Epithelial cell of proximal tubule (primary cell): Measurements from ENCODE around the gene COMT. TPM values are rescaled to one million over a fixed set of nuclear protein-coding genes. Genes with fewer than 3 reads are reported as not detected.
"Not testable (repeated sequence)": the region's sequence is repeated elsewhere in the genome, so short reads cannot be mapped to it uniquely, and the experiment has no call there.

Experiments
- DNase-seq: peaks from one replicate; pipeline ENCODE4 v3.0.0-alpha.2; 2011; ENCODE audit warnings: low read depth
- H3K4me3 ChIP-seq: 2 replicates; pipeline ENCODE4 v1.5.1; 2011; ENCODE audit warnings: low read depth, mild to moderate bottlenecking, low read length
- total RNA-seq: library from RNA; depleted of rRNA; stranded (reverse); fragments of >200 nt; gene quantifications from 2 replicates; pipeline ENCODE4 v1.2.3, GENCODE V29; 2015
- TF ChIP-seq, protein P1 (sequence below): conservative IDR thresholded peaks from 2 replicates; pipeline ENCODE4 v1.5.1; 2012; ENCODE audit warnings: low read depth, mild to moderate bottlenecking, low read length

Gene COMT
- total RNA-seq, 1 donor from 2014 or later: 272 TPM

- TF ChIP-seq, protein P1, sequence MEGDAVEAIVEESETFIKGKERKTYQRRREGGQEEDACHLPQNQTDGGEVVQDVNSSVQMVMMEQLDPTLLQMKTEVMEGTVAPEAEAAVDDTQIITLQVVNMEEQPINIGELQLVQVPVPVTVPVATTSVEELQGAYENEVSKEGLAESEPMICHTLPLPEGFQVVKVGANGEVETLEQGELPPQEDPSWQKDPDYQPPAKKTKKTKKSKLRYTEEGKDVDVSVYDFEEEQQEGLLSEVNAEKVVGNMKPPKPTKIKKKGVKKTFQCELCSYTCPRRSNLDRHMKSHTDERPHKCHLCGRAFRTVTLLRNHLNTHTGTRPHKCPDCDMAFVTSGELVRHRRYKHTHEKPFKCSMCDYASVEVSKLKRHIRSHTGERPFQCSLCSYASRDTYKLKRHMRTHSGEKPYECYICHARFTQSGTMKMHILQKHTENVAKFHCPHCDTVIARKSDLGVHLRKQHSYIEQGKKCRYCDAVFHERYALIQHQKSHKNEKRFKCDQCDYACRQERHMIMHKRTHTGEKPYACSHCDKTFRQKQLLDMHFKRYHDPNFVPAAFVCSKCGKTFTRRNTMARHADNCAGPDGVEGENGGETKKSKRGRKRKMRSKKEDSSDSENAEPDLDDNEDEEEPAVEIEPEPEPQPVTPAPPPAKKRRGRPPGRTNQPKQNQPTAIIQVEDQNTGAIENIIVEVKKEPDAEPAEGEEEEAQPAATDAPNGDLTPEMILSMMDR: no peak
- no peak for DNase-seq
- no peak overlapping the region for H3K4me3 ChIP-seq
Observed at GRCh38 chr22:19930551-19931486, 10.8 kb upstream of the COMT start.

- TF ChIP-seq, protein P1: no peak
- no peak for DNase-seq
- no peak overlapping the region for H3K4me3 ChIP-seq
Observed at GRCh38 chr22:19931514-19931913, 10.1 kb upstream of the COMT start.

GRCh38 chr22:19932367-19933206 is 9.0 kb upstream of the COMT start:
- H3K4me3 ChIP-seq: no peak overlapping the region
- TF ChIP-seq, protein P1: no peak
- no peak for DNase-seq

GRCh38 chr22:19933341-19934241 is 8.0 kb upstream of the COMT start:
- no peak overlapping the region for H3K4me3 ChIP-seq
- no peak for DNase-seq
- TF ChIP-seq, protein P1: no peak

DNA sequence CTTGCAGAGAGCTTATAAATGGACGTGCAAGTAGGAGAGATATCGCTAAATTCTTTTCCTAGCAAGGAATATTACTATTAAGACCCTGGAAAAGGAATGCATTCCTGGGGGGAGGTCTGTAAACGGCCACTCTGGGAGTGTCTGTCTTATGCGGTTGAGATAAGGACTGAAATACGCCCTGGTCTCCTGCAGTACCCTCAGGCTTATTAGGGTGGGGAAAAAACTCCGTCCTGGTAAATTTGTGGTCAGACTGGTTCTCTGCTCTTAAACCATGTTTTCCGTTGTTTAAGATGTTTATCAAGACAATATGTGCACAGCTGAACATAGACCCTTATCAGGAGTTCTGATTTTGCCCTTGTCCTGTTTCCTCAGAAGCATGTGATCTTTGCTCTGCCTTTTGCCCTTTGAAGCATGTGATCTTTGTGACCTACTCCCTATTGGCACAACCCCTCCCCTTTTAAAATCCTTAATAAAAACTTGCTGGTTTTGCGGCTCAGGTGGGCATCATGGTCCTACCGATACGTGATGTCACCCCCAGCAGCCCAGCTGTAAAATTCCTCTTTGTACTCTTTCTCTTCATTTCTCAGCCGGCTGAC is 6.4 kb upstream of the COMT start:
- not testable (repeated sequence) for DNase-seq, H3K4me3 ChIP-seq

- TF ChIP-seq, protein P1: no peak
- H3K4me3 ChIP-seq: no peak overlapping the region
- DNase-seq: no peak
Observed at GRCh38 chr22:19936513-19936912, 5.1 kb upstream of the COMT start.
